Liver (tissue), 9 donors: Measurements from ENCODE around the gene TRIM56. TPM values are rescaled to one million over a fixed set of nuclear protein-coding genes. Genes with fewer than 3 reads are reported as not detected.
A peak's percentile ranks its signal among the peaks of the same experiment; 100 is the strongest.
"Not testable (repeated sequence)": the region's sequence is repeated elsewhere in the genome, so short reads cannot be mapped to it uniquely, and the experiment has no call there.

ENCODE experiments used
- DNase-seq: peaks from one replicate; pipeline ENCODE4 v3.0.0-alpha.2; 2017; ENCODE audit warnings: low spot score
- H3K27ac ChIP-seq, 2 donors: one replicate each; pipeline ENCODE4 v1.7.0; 2013; ENCODE audit warnings: inconsistent platforms in 2 of 2, low read length in 2 of 2, control low read depth in 1 of 2, low read depth in 1 of 2, mild to moderate bottlenecking in 1 of 2
- H3K27me3 ChIP-seq, 4 donors: one replicate each; pipeline versions ENCODE4 v1.6.1 to v1.7.0; 2013; ENCODE audit warnings: low read length in 3 of 4, inconsistent platforms in 1 of 4, mild to moderate bottlenecking in 1 of 4, moderate library complexity in 1 of 4; ENCODE audit not compliant: control insufficient read depth in 4 of 4, insufficient read depth in 4 of 4
- H3K36me3 ChIP-seq, 4 donors: one replicate each; pipeline versions ENCODE4 v1.6.1 to v1.7.0; 2013; ENCODE audit warnings: low read length in 3 of 4, mild to moderate bottlenecking in 3 of 4, low read depth in 1 of 4, moderate library complexity in 1 of 4; ENCODE audit not compliant: control insufficient read depth in 4 of 4, insufficient read depth in 3 of 4
- H3K4me1 ChIP-seq, 4 donors: one replicate each; pipeline versions ENCODE4 v1.6.1 to v1.7.0; 2013; ENCODE audit warnings: low read length in 3 of 4, mild to moderate bottlenecking in 3 of 4, moderate library complexity in 1 of 4; ENCODE audit not compliant: control insufficient read depth in 4 of 4, insufficient read depth in 4 of 4
- H3K4me3 ChIP-seq, 3 donors: one replicate each; pipeline versions ENCODE4 v1.6.1 to v1.7.0; 2013; ENCODE audit warnings: low read length in 3 of 3, control low read depth in 1 of 3, low read depth in 1 of 3, mild to moderate bottlenecking in 1 of 3
- H3K9ac ChIP-seq, 2 donors: one replicate each; pipeline ENCODE4 v1.7.0; 2013; ENCODE audit warnings: low read length in 2 of 2, mild to moderate bottlenecking in 2 of 2, moderate library complexity in 2 of 2, control low read depth in 1 of 2, low read depth in 1 of 2
- H3K9me3 ChIP-seq, 4 donors: one replicate each; pipeline versions ENCODE4 v1.6.1 to v1.7.0; 2013; ENCODE audit warnings: low read length in 3 of 4; ENCODE audit not compliant: control insufficient read depth in 4 of 4
- ATF3 ChIP-seq: IDR thresholded peaks from 2 replicates; pipeline ENCODE4 v1.6.1; 2016; ENCODE audit warnings: antibody characterized with exemption
- EGR1 ChIP-seq, 2 donors: IDR thresholded peaks; 2 replicates each; pipeline ENCODE4 v1.6.1; 2016 to 2018; ENCODE audit warnings: antibody characterized with exemption in 2 of 2, low read depth in 2 of 2
- FOXA1 ChIP-seq: IDR thresholded peaks from 2 replicates; pipeline ENCODE4 v1.6.1; 2016; ENCODE audit warnings: antibody characterized with exemption
- FOXA2 ChIP-seq: IDR thresholded peaks from 2 replicates; pipeline ENCODE4 v1.6.1; 2016; ENCODE audit warnings: antibody characterized with exemption
- HNF4A ChIP-seq, 2 donors: conservative IDR thresholded peaks; 2 replicates each; pipeline ENCODE4 v1.6.1; 2016; ENCODE audit warnings: antibody characterized with exemption in 2 of 2, mild to moderate bottlenecking in 2 of 2
- JUND ChIP-seq, 2 donors: IDR thresholded peaks; 2 replicates each; pipeline ENCODE4 v1.6.1; 2016; ENCODE audit warnings: antibody characterized with exemption in 2 of 2
- MAX ChIP-seq: IDR thresholded peaks from 2 replicates; pipeline ENCODE4 v1.6.1; 2016; ENCODE audit warnings: antibody characterized with exemption
- NR2F2 ChIP-seq: IDR thresholded peaks from 2 replicates; pipeline ENCODE4 v1.6.1; 2016; ENCODE audit warnings: antibody characterized with exemption
- RAD21 ChIP-seq, 2 donors: IDR thresholded peaks; 2 replicates each; pipeline ENCODE4 v1.6.1; 2016; ENCODE audit warnings: antibody characterized with exemption in 2 of 2, mild to moderate bottlenecking in 2 of 2
- REST ChIP-seq: IDR thresholded peaks from 2 replicates; pipeline ENCODE4 v1.6.1; 2016; ENCODE audit warnings: antibody characterized with exemption, mild to moderate bottlenecking
- TAF1 ChIP-seq: conservative IDR thresholded peaks from 2 replicates; pipeline ENCODE4 v1.6.1; 2016; ENCODE audit warnings: antibody characterized with exemption, mild to moderate bottlenecking
- YY1 ChIP-seq: IDR thresholded peaks from 2 replicates; pipeline ENCODE4 v1.6.1; 2016; ENCODE audit warnings: antibody characterized with exemption, mild to moderate bottlenecking
- ZBTB33 ChIP-seq: IDR thresholded peaks from 2 replicates; pipeline ENCODE4 v1.6.1; 2016; ENCODE audit warnings: antibody characterized with exemption
- WGBS: extraction: QIAGEN DNeasy Blood & Tissue Kit; methylation state at CpG from one replicate; pipeline ENCODE4 v1.1.7; 2013; 5-methylcytosine and 5-hydroxymethylcytosine counted together
- polyA plus RNA-seq, 2 donors: library from polyadenylated mRNA; stranded (reverse) in 1 of 2; unstranded in 1 of 2; fragments of 200-250 nt in 1 of 2; fragments of >200 nt in 1 of 2; fragmentation: Nextera tagmentation in 1 of 2; extraction: Ambion mirVana in 1 of 2; gene quantifications; one replicate each; pipeline versions ENCODE4 v1.2.1 to v1.2.3, GENCODE V29; 2013 to 2015
- total RNA-seq, 2 donors: library from RNA; depleted of rRNA; stranded (reverse); fragments of >200 nt; gene quantifications; one replicate each; pipeline ENCODE4 v1.2.3, GENCODE V29; 2014
- donor health status: healthy.
- donor health status: healthy.
- donor health status: healthy.
- donor health status: healthy.
- donor health status: healthy.

TRIM56 gene
- total and polyA plus RNA-seq, 4 donors, result 4.8 to 15.6 (median 7.6) TPM

GRCh38 chr7:101119876-101120275 lies 34.6 kb downstream of the TRIM56 start:
- Histone ChIP-seq H3K9ac (no peak overlapping the region), H3K27ac (no peak overlapping the region), H3K27me3 (no peaks in the 10 kb centered on the region), H3K4me1 (peaks cover 5 to 23% (median 20%) of the 10 kb centered on the region in 4 donors), H3K9me3 (no peaks in the 10 kb centered on the region), H3K36me3 (no peaks in the 10 kb centered on the region), H3K4me3 (no peak overlapping the region)
- TF ChIP-seq EGR1 (IDR thresholded peaks at IDR 0.05; ENCODE audit: low read depth in 2 of 2), result no peak
- no peak for TF ChIP-seq NR2F2
- TF ChIP-seq TAF1, result no peak
- no peak for TF ChIP-seq MAX
- no peak for TF ChIP-seq FOXA2
- no peak for DNase-seq
- WGBS, result 72% methylated on average over 10 of the region's 10 CpGs

- H3K27me3 ChIP-seq, result no peaks in the 10 kb centered on the region
- no peak overlapping the region for H3K27ac ChIP-seq
- H3K9me3 ChIP-seq, result no peaks in the 10 kb centered on the region
- WGBS, result 91% methylated on average over 4 of the region's 4 CpGs
- no peaks in the 10 kb centered on the region for H3K36me3 ChIP-seq
- DNase-seq, result no peak
- no peak overlapping the region for H3K9ac ChIP-seq
- TF ChIP-seq FOXA1 (no peak), RAD21 (IDR thresholded peaks at IDR 0.05) (no peak), FOXA2 (no peak), TAF1 (no peak), HNF4A (conservative IDR thresholded peaks at IDR 0.05) (no peak), YY1 (no peak), ATF3 (no peak)
- no peak overlapping the region for H3K4me3 ChIP-seq
- peaks cover 9 to 27% (median 23%) of the 10 kb centered on the region in 4 donors for H3K4me1 ChIP-seq
Observed at GRCh38 chr7:101120315-101120714, 35.0 kb downstream of the TRIM56 start.

GRCh38 chr7:101121631-101121990 lies 36.3 kb downstream of the TRIM56 start:
- DNase-seq, H3K4me3 ChIP-seq, H3K36me3 ChIP-seq, H3K9me3 ChIP-seq, H3K27me3 ChIP-seq: not testable (repeated sequence)
- Histone ChIP-seq H3K9ac (peak overlapping the region in 1 of 2 donors; percentile 54), H3K27ac (peak overlapping the region; percentile 83 to 96), H3K4me1 (peaks cover 14 to 39% (median 29%) of the 10 kb centered on the region in 4 donors)
- WGBS, result 69% methylated on average over 9 of the region's 9 CpGs

GRCh38 chr7:101121991-101122932 lies 37.0 kb downstream of the TRIM56 start:
- H3K27me3 ChIP-seq, result no peaks in the 10 kb centered on the region
- H3K9ac ChIP-seq, result peak overlapping the region; percentile 54 to 84
- H3K27ac ChIP-seq, result peak overlapping the region; percentile 83 to 96
- H3K4me3 ChIP-seq, result peak overlapping the region; percentile 38 to 46 (median 45)
- 9% methylated on average over 17 of the region's 17 CpGs for WGBS
- no peaks in the 10 kb centered on the region for H3K36me3 ChIP-seq
- no peak for DNase-seq
- peaks cover 14 to 40% (median 29%) of the 10 kb centered on the region in 4 donors for H3K4me1 ChIP-seq
- no peaks in the 10 kb centered on the region for H3K9me3 ChIP-seq
- TF ChIP-seq REST (no peak), MAX (peak; percentile 75), EGR1 (IDR thresholded peaks at IDR 0.05; ENCODE audit: low read depth in 2 of 2) (peak; percentile 27 to 68), ATF3 (peak; percentile 95), ZBTB33 (peak; percentile 54), RAD21 (IDR thresholded peaks at IDR 0.05) (peak in 1 of 2 donors; percentile 19), JUND (IDR thresholded peaks at IDR 0.05) (peak; percentile 26 to 78), YY1 (peak; percentile 60)
